Activated CD4-positive, alpha-beta T cell treated with anti-CD3 and anti-CD28 coated beads for 36 hours (primary cell): ENCODE results near the gene TSHR. TPM values are rescaled to one million over a fixed set of nuclear protein-coding genes. Genes with fewer than 3 reads are reported as not detected.
A peak's percentile ranks its signal among the peaks of the same experiment; 100 is the strongest.

Source experiments
- ATAC-seq: fragments of 200-7000 bp; cut with Tn5 transposase; one replicate; pipeline ENCODE4 v1.10.0; 2021; ENCODE audit warnings: mild to moderate bottlenecking, moderate library complexity
- CTCF ChIA-PET: fragments of 350-600 bp; sonication (Branson Sonifier 250); formaldehyde crosslinking; loops from one replicate; lab custom pipeline; 2021; ENCODE audit warnings: antibody characterized with exemption; lab: Charles Lee
- POLR2A ChIA-PET: fragments of 350-600 bp; sonication (Branson Sonifier 250); formaldehyde crosslinking; loops from one replicate; lab custom pipeline; 2021; ENCODE audit warnings: antibody characterized with exemption, inconsistent platforms; lab: Charles Lee
- DNase-seq: peaks from one replicate; pipeline ENCODE4 v3.0.0-alpha.2; 2020
- H3K27ac Mint-ChIP-seq: one replicate; pipeline ENCODE4 v1.8.0; 2021; ENCODE audit warnings: mixed read lengths
- H3K27me3 Mint-ChIP-seq: one replicate; pipeline ENCODE4 v1.8.0; 2021; ENCODE audit warnings: mixed read lengths
- H3K36me3 Mint-ChIP-seq: one replicate; pipeline ENCODE4 v1.8.0; 2021; ENCODE audit warnings: low read depth, mixed read lengths
- H3K4me1 Mint-ChIP-seq: one replicate; pipeline ENCODE4 v1.8.0; 2021; ENCODE audit warnings: mixed read lengths
- H3K4me3 Mint-ChIP-seq: one replicate; pipeline ENCODE4 v1.8.0; 2021; ENCODE audit warnings: mild to moderate bottlenecking, moderate library complexity, mixed read lengths
- H3K9me3 Mint-ChIP-seq: one replicate; pipeline ENCODE4 v1.8.0; 2021; ENCODE audit warnings: low read depth, mixed read lengths
- intact Hi-C, 2 experiments: fragments of 100-400 bp; cut with DNase I in 1 of 2; cut with micrococcal nuclease in 1 of 2; formaldehyde crosslinking; loops; one replicate each; pipeline versions ENCODE4 v1.14.2 to v1.15.1; 2022 to 2024; cut with DNase I, micrococcal nuclease
- total RNA-seq, 2 experiments: library from RNA; stranded (reverse); gene quantifications; one replicate each; pipeline ENCODE4 v1.2.3, GENCODE V29; 2021

TSHR gene
- total RNA-seq, 2 experiments from 2014 or later = not detected

- no peaks in the 10 kb centered on the region for H3K9me3 Mint-ChIP-seq
- intact Hi-C loops = loop anchor here in 1 of 2 experiments (5.0 to 10.0 kb wide), 2 partner anchors 311 to 1107 kb away; no protein-coding TSS in a partner anchor
- H3K4me3 Mint-ChIP-seq = no peak overlapping the region
- DNase-seq (no peak), ATAC-seq (no peak)
- POLR2A ChIA-PET = no interaction called here
- no peak overlapping the region for H3K27ac Mint-ChIP-seq
- CTCF ChIA-PET = interaction anchor here (0.8 to 2.7 kb wide), 5 partner anchors 8 to 174 kb away, joined by 3 to 14 read pairs (median 4); no protein-coding TSS in a partner anchor
- no peaks in the 10 kb centered on the region for H3K27me3 Mint-ChIP-seq
- peaks cover 14% of the 10 kb centered on the region for H3K4me1 Mint-ChIP-seq
- H3K36me3 Mint-ChIP-seq = no peaks in the 10 kb centered on the region
Measured at GRCh38 chr14:81161749-81162148, 206.3 kb downstream of the TSHR start.

DNA sequence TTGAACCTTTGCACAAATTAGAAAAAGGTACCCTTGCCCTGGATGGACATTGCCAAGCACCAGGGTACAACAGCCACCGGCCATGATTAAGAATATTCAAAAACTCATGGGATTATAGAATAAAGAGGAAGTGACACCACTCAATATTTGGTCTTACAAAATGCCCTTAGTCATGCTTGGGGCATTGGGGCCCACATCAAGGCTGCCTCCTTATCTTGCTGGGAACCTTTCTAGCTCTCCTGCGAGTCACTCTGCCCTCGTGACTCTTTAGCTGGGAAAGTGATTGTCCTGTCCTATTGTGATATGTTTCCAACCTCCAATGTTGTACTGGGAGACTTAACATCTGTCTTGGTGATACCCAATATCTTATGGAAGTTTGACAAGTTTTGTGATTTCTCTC lies 207.5 kb downstream of the TSHR start:
- Mint-ChIP-seq H3K4me3 (no peak overlapping the region), H3K36me3 (no peaks in the 10 kb centered on the region), H3K27ac (no peak overlapping the region), H3K4me1 (peaks cover 14% of the 10 kb centered on the region), H3K9me3 (no peaks in the 10 kb centered on the region), H3K27me3 (no peaks in the 10 kb centered on the region)
- POLR2A ChIA-PET = interaction anchor here (0.6 kb wide), 1 partner anchor 11 kb away, joined by 3 read pairs; no protein-coding TSS in a partner anchor
- DNase-seq (peak; percentile 10), ATAC-seq (no peak)
- intact Hi-C loops = loop anchor here in 1 of 2 experiments (5.0 to 10.0 kb wide), 2 partner anchors 309 to 1108 kb away; no protein-coding TSS in a partner anchor
- CTCF ChIA-PET = interaction anchor here (0.7 to 5.3 kb wide), 11 partner anchors 9 to 577 kb away, joined by 3 to 28 read pairs (median 5); partner anchors contain the start of gene TSHR

GRCh38 chr14:81164167-81164774 lies 208.8 kb downstream of the TSHR start:
- Mint-ChIP-seq H3K4me1 (peaks cover 20% of the 10 kb centered on the region), H3K4me3 (no peak overlapping the region), H3K27me3 (no peaks in the 10 kb centered on the region), H3K27ac (peak overlapping the region; percentile 38), H3K36me3 (no peaks in the 10 kb centered on the region), H3K9me3 (no peaks in the 10 kb centered on the region)
- ChIA-PET POLR2A (interaction anchor here (0.6 kb wide), 1 partner anchor 23 kb away, joined by 6 read pairs; no protein-coding TSS in a partner anchor), CTCF (interaction anchor here (1.0 to 5.3 kb wide), 14 partner anchors 8 to 578 kb away, joined by 3 to 28 read pairs (median 4); partner anchors contain the start of gene TSHR)
- DNase-seq (peak; percentile 83), ATAC-seq (peak; percentile 100)
- intact Hi-C loops = loop anchor here (1.0 to 10.0 kb wide), 3 partner anchors 168 to 1109 kb away; no protein-coding TSS in a partner anchor

DNA sequence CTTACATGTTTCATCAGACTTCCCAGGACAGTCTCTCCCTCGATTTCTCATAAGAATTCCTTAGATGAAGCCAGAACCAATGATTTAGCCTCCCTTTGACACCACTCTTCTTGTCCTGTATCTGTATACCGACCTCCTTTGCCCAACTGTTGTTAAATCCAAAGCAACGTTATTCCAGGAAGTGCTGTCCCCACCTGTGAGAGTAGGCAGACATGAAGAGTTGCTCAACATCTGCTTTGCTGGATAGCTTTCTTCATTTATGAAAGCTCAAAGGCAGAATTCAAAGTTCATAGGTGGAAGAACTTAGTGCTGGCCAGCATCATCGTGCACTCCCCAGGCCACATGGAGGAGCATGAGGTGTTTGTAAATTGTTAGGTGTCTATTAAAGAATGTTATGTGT lies 209.8 kb downstream of the TSHR start:
- intact Hi-C loops = loop anchor here in 1 of 2 experiments (10.0 kb wide), 1 partner anchor 1110 kb away; no protein-coding TSS in a partner anchor
- no peak for DNase-seq
- Mint-ChIP-seq H3K4me3 (no peak overlapping the region), H3K27me3 (no peaks in the 10 kb centered on the region), H3K27ac (peak overlapping the region; percentile 10), H3K4me1 (peaks cover 27% of the 10 kb centered on the region), H3K9me3 (no peaks in the 10 kb centered on the region), H3K36me3 (no peaks in the 10 kb centered on the region)
- ATAC-seq = no peak
- POLR2A ChIA-PET = no interaction called here
- CTCF ChIA-PET = interaction anchor here (0.6 to 5.3 kb wide), 5 partner anchors 12 to 345 kb away, joined by 3 to 28 read pairs (median 3); no protein-coding TSS in a partner anchor

DNA sequence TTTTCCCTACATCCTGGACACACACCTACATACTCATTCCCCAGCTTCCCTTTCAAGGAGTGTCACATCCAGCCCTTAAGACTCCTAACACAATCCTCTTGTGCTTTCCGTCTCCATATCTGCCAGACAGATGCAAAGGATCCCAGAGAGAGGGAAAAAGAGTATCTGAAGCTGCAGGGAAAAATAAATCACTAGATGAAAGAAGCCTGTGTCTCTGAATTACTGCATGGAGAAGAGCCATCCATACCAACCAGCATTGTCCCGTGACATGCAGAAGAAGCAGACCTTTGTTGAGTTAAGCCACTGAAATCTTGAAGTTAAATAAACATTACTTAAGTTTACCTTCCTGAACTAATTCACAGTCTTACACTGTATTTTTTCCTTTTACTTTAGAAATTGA lies 210.7 kb downstream of the TSHR start:
- no peak overlapping the region for H3K27ac Mint-ChIP-seq
- H3K9me3 Mint-ChIP-seq = no peaks in the 10 kb centered on the region
- CTCF ChIA-PET = interaction anchor here (0.6 to 5.3 kb wide), 4 partner anchors 11 to 673 kb away, joined by 3 to 28 read pairs (median 4); no protein-coding TSS in a partner anchor
- intact Hi-C loops = loop anchor here in 1 of 2 experiments (10.0 kb wide), 1 partner anchor 1111 kb away; no protein-coding TSS in a partner anchor
- no peaks in the 10 kb centered on the region for H3K36me3 Mint-ChIP-seq
- H3K27me3 Mint-ChIP-seq = no peaks in the 10 kb centered on the region
- H3K4me3 Mint-ChIP-seq = no peak overlapping the region
- ATAC-seq (no peak), DNase-seq (no peak)
- peaks cover 33% of the 10 kb centered on the region for H3K4me1 Mint-ChIP-seq
- POLR2A ChIA-PET = no interaction called here

- CTCF ChIA-PET = interaction anchor here (1.2 to 4.3 kb wide), 7 partner anchors 8 to 181 kb away, joined by 4 to 29 read pairs (median 13); partner anchors contain the start of gene GTF2A1
- POLR2A ChIA-PET = interaction anchor here (0.6 to 1.4 kb wide), 3 partner anchors 50 to 631 kb away, joined by 4 to 6 read pairs (median 5); partner anchors contain the start of gene GTF2A1
Measured at GRCh38 chr14:81169267-81169666, 213.8 kb downstream of the TSHR start.

DNA sequence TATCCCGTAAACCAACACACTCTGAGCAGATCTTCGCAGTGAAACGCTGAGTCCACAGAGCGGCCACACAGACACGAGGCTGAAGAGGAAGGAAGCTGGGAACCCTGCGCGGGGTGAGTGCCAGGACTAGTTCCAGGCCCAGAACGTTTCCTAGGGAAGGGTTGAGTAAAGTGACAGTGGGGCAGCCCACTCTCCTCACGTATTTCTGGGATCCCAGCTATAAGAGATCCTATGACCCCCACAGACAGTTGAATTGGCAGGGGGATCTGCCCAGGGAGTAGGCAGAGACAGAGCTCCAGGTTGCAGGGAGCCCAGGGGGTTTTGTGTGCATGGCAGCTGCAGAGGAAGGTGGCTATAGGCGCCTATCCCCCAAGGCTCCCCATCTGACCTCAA lies 214.3 kb downstream of the TSHR start:
- ChIA-PET POLR2A (interaction anchor here (0.6 to 1.4 kb wide), 3 partner anchors 49 to 630 kb away, joined by 4 to 6 read pairs (median 5); partner anchors contain the start of gene GTF2A1), CTCF (interaction anchor here (0.7 to 4.3 kb wide), 14 partner anchors 9 to 215 kb away, joined by 3 to 29 read pairs (median 6); partner anchors contain the start of genes GTF2A1 and TSHR)
- Mint-ChIP-seq H3K4me1 (peaks cover 23% of the 10 kb centered on the region), H3K27me3 (no peaks in the 10 kb centered on the region), H3K9me3 (no peaks in the 10 kb centered on the region), H3K36me3 (no peaks in the 10 kb centered on the region), H3K27ac (peak overlapping the region; percentile 92), H3K4me3 (peak overlapping the region; percentile 83)
- intact Hi-C loops = loop anchor here (1.0 to 10.0 kb wide), 8 partner anchors 49 to 1115 kb away; partner anchors contain the start of genes CEP128 (in 1 of the 2) and TSHR (in 1 of the 2)
- peak; percentile 18 for ATAC-seq
- DNase-seq = peak; percentile 37

More at GRCh38 chr14:81169267-81169666, 213.8 kb downstream of the TSHR start:
- peaks cover 26% of the 10 kb centered on the region for H3K4me1 Mint-ChIP-seq
- DNase-seq (no peak), ATAC-seq (no peak)
- H3K27ac Mint-ChIP-seq = peak overlapping the region; percentile 92
- H3K36me3 Mint-ChIP-seq = no peaks in the 10 kb centered on the region
- intact Hi-C loops = loop anchor here in 1 of 2 experiments (10.0 kb wide), 1 partner anchor 1114 kb away; no protein-coding TSS in a partner anchor
- H3K27me3 Mint-ChIP-seq = no peaks in the 10 kb centered on the region
- no peaks in the 10 kb centered on the region for H3K9me3 Mint-ChIP-seq
- H3K4me3 Mint-ChIP-seq = peak overlapping the region; percentile 83

DNA sequence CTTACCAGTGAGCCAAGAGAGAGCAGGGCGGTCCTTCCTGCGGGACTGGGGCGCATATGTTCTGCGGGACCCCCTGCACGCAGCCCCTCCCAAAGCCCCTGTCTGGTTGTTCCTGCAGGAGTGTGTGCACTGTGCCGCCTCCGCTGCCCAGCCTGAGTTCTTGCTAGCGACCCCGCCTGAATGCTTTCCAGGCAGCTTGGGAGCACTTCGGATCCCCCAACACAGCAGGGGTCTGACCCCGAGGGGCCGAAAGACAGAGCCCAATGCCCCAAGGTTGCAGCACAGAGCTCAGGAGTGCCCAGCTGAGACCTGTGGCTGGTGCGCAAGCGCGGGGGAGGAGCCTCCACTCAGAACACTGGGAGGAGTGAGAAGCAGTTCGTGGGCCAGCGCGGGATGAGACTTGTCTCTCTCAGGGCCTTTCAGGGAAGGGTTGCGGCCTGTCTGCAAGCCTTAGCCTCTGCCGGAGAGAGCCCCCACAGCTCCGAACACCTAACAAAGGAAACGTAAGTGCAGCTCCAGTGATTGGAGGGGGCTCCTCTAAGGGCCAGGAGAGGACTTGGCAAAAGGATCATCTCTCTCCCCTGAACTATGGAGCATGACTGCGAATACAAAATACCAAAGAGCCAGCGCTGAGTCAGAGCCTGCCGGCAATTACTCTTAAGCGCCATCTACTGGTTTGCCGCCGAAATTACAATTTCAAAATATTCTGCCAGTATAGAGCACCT lies 214.8 kb downstream of the TSHR start:
- intact Hi-C loops = loop anchor here (1.0 to 2.0 kb wide), 7 partner anchors 49 to 294 kb away; partner anchors contain the start of genes CEP128 (in 1 of the 2) and TSHR (in 1 of the 2)

DNA sequence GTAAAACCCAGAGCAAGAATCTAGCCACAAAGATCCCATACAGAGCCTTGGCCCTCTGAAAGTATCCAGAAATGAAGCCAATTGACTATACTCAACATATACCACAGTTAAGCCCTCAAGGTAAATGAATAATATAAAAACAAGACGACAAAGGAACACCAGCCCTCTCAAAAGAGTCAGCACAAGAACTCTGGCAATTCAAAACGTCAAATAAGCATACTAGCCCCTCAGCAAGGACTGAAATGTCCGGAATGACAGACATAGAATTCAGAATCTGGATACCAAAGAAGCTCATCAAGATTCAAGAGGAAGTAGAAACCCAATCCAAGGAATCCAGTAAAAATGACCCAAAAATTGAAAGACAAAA lies 215.4 kb downstream of the TSHR start:
- H3K36me3 Mint-ChIP-seq = no peaks in the 10 kb centered on the region

More for the DNA sequence above, 214.8 kb downstream of the TSHR start:
- no peaks in the 10 kb centered on the region for H3K36me3 Mint-ChIP-seq
- peaks cover 20% of the 10 kb centered on the region for H3K4me1 Mint-ChIP-seq
- ChIA-PET CTCF (interaction anchor here (0.6 to 4.3 kb wide), 18 partner anchors 9 to 286 kb away, joined by 3 to 29 read pairs (median 4); partner anchors contain the start of genes GTF2A1 and TSHR), POLR2A (interaction anchor here (1.3 to 1.4 kb wide), 2 partner anchors 49 to 51 kb away, joined by 5 to 6 read pairs; partner anchors contain the start of gene GTF2A1)
- ATAC-seq (peak; percentile 98), DNase-seq (peak; percentile 94)
- peak overlapping the region; percentile 83 for H3K4me3 Mint-ChIP-seq
- H3K9me3 Mint-ChIP-seq = no peaks in the 10 kb centered on the region
- H3K27ac Mint-ChIP-seq = peak overlapping the region; percentile 92
- H3K27me3 Mint-ChIP-seq = no peaks in the 10 kb centered on the region

DNA sequence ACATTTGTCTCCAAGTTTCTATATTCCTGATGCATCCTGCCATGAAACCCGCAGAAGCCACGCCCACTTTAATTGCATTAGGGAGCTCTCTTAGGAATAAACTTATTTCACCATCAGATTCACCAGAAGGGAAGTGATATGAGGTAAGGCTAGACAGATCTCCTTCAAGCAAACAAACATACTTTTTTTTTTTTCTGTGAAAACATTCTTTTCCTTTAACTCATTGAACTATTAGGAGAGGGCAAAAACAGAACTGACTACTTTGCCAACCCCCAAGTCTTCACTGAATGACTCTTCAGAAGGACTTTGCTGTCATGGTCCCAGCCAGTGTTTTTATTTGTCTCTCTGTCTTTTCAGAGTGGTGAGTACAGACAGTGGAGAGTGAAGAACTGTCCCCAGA lies 216.9 kb downstream of the TSHR start:
- no peaks in the 10 kb centered on the region for H3K36me3 Mint-ChIP-seq
- intact Hi-C loops = no loop called here
- ChIA-PET POLR2A (interaction anchor here (0.6 to 0.7 kb wide), 2 partner anchors 48 to 1116 kb away, joined by 4 to 6 read pairs; partner anchors contain the start of gene GTF2A1), CTCF (interaction anchor here (0.6 to 4.3 kb wide), 7 partner anchors 8 to 586 kb away, joined by 3 to 24 read pairs (median 3); no protein-coding TSS in a partner anchor)
- no peak overlapping the region for H3K27ac Mint-ChIP-seq
- ATAC-seq (no peak), DNase-seq (no peak)
- no peaks in the 10 kb centered on the region for H3K9me3 Mint-ChIP-seq
- H3K27me3 Mint-ChIP-seq = no peaks in the 10 kb centered on the region
- H3K4me3 Mint-ChIP-seq = no peak overlapping the region
- peaks cover 20% of the 10 kb centered on the region for H3K4me1 Mint-ChIP-seq

More for the DNA sequence above, 215.4 kb downstream of the TSHR start:
- peaks cover 20% of the 10 kb centered on the region for H3K4me1 Mint-ChIP-seq
- peak overlapping the region; percentile 92 for H3K27ac Mint-ChIP-seq
- no peaks in the 10 kb centered on the region for H3K9me3 Mint-ChIP-seq
- ChIA-PET POLR2A (interaction anchor here (1.3 to 1.4 kb wide), 2 partner anchors 48 to 50 kb away, joined by 5 to 6 read pairs; partner anchors contain the start of gene GTF2A1), CTCF (interaction anchor here (0.6 to 4.3 kb wide), 19 partner anchors 8 to 285 kb away, joined by 3 to 29 read pairs (median 4); partner anchors contain the start of gene TSHR)
- DNase-seq (no peak), ATAC-seq (no peak)
- intact Hi-C loops = loop anchor here (1.0 to 2.0 kb wide), 7 partner anchors 48 to 293 kb away; partner anchors contain the start of genes CEP128 (in 1 of the 2) and TSHR (in 1 of the 2)
- no peaks in the 10 kb centered on the region for H3K27me3 Mint-ChIP-seq
- peak overlapping the region; percentile 83 for H3K4me3 Mint-ChIP-seq
